ENCODE data around the gene RAET1E. TPM values are rescaled to one million over a fixed set of nuclear protein-coding genes. Genes with fewer than 3 reads are reported as not detected.
A peak's percentile ranks its signal among the peaks of the same experiment; 100 is the strongest.
"Not testable (repeated sequence)": the region's sequence is repeated elsewhere in the genome, so short reads cannot be mapped to it uniquely, and the experiment has no call there.

The RAET1E gene, protein sequence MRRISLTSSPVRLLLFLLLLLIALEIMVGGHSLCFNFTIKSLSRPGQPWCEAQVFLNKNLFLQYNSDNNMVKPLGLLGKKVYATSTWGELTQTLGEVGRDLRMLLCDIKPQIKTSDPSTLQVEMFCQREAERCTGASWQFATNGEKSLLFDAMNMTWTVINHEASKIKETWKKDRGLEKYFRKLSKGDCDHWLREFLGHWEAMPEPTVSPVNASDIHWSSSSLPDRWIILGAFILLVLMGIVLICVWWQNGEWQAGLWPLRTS
- total RNA-seq, result 1 to 10 TPM; 1.4 to 6.2 (median 3.9) TPM
- 10 to 100 TPM in 1 of 3 donors, under 1 TPM in 2; 0.04 to 17.2 (median 0.31) TPM for polyA plus RNA-seq
- long read RNA-seq, donor 1, result 0 reads
- long read RNA-seq, donor 2, partial matches to known transcripts, result 0 of 2 reads
- long read RNA-seq, donor 2, other reads (novel, unspliced or antisense), result 1 of 2 reads

DNA sequence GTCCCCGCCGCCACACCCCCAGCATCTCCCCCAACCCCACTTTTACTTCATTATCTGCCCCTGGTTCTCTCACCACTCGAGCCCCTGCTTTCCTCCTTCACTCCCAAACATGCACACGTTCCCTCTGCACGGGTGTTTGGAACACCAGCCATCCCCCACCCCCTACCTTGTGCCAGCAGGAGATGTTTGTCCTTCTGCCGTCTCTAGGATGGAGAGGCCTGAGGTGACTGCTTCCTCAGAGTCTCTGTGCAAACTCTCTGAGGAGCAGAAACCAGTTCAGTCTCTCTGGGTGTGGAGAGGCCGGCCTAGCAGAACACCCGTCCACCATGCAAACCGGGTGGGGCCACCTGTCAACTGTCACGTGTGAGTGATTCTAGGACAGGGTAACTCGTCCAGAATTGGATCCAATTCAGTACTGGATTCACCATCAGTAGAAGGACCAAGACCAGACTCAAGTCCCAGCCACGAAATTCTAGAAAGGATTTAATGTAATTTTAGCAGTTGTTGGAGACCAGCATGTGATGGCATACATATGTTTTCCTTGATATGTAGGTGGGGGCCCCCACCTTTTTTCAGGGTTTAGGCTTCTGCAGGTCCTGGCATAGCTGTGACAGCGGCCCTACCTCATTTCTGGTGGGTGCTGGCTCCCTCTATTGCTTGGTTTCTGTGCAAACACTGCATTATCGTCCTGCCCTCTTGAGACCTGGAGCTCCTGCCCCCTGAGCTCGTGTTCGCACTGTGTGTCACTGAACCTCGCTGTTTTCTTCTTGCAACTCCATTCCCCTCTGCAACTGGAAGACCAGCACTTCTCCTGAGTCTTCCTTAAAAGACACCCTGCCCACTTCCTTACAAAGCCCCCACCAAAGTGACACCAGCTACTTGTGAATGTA, at the start of gene RAET1E:
RAET1E (minus strand) TSS at position 259 of the 890 bp plus-strand sequence. CDS start 7,212 bp downstream, outside the sequence.
- Histone ChIP-seq H3K4me1 (peaks cover 36% of the 10 kb centered on the region), H3K27me3 (ENCODE audit: insufficient read depth in 3 of 3, low read length in 2 of 3) (no peaks in the 10 kb centered on the region), H3K36me3 (ENCODE audit: insufficient read depth in 1 of 2, low read depth in 1 of 2) (no peaks in the 10 kb centered on the region), H3K9me3 (no peaks in the 10 kb centered on the region), H3K27ac (peak within 1 kb of the TSS; percentile 88), H3K4me3 (peak within 1 kb of the TSS; percentile 44)
- 59 to 79% (median 70%) methylated on average over 17 of the region's 17 CpGs for WGBS, 3 donors
- no peak for ATAC-seq
- DNase-seq, result no peak
- intact Hi-C loops (cut with DNase I), result loop anchor here (2.0 to 10.0 kb wide), 3 partner anchors 33 to 53 kb away; partner anchors contain the start of gene LRP11 (in 1 of the 2)
- TF ChIP-seq, protein P1, sequence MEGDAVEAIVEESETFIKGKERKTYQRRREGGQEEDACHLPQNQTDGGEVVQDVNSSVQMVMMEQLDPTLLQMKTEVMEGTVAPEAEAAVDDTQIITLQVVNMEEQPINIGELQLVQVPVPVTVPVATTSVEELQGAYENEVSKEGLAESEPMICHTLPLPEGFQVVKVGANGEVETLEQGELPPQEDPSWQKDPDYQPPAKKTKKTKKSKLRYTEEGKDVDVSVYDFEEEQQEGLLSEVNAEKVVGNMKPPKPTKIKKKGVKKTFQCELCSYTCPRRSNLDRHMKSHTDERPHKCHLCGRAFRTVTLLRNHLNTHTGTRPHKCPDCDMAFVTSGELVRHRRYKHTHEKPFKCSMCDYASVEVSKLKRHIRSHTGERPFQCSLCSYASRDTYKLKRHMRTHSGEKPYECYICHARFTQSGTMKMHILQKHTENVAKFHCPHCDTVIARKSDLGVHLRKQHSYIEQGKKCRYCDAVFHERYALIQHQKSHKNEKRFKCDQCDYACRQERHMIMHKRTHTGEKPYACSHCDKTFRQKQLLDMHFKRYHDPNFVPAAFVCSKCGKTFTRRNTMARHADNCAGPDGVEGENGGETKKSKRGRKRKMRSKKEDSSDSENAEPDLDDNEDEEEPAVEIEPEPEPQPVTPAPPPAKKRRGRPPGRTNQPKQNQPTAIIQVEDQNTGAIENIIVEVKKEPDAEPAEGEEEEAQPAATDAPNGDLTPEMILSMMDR (IDR thresholded peaks at IDR 0.05), result no peak

DNA sequence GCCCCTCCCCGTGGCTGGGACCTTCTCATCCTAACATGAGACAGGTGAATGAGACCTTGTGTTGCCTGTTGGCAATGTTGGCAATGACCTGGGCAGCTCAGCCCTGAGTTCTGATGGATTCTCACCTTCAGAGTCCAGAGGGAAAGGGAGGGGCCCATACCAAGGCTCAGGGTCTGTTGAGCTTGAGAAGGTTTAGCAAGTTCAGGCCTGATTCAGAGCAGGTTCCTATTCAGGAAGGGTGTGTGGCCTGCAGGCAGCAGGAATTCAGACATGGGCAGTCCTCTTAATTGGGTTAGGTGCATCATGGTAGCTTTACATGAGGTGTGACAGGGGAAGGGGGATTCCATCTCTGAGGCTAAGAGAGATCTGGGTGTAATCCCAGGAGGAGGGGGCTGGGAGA, 49.6 kb upstream of the RAET1E start:
- H3K27ac ChIP-seq; intact Hi-C loops (cut with DNase I); ATAC-seq; H3K4me1 ChIP-seq; H3K36me3 ChIP-seq (ENCODE audit: insufficient read depth in 1 of 2, low read depth in 1 of 2); H3K9me3 ChIP-seq; DNase-seq; H3K4me3 ChIP-seq: not testable (repeated sequence)
- no CpG with 5 or more reads among the region's 1 CpG for WGBS, 3 donors
- peaks cover 0 to 26% (median 0%) of the 10 kb centered on the region in 3 donors for H3K27me3 ChIP-seq (ENCODE audit: insufficient read depth in 3 of 3, low read length in 2 of 3)

DNA sequence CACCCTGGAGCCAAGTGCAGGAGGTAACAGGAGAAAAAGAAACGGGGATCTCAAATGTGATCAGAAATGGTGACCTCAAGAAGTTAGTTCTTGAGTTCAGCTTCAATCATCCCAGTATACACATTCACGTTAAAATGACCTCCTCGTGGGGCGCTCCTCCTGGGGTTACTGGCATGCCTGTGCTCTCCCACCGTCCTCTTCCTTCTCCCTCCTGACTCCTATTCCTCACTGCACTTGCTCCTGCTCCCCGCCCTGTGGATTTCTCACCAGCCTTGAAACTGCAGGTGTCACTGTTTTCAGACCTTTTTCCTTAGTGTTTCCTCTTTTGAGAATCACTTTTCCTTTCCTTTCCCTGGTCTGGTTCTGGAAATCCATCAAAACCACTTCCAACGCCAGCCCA, 48.7 kb upstream of the RAET1E start:
- ATAC-seq; H3K4me3 ChIP-seq; H3K4me1 ChIP-seq; H3K9me3 ChIP-seq; H3K27ac ChIP-seq; H3K36me3 ChIP-seq (ENCODE audit: insufficient read depth in 1 of 2, low read depth in 1 of 2); intact Hi-C loops (cut with DNase I); DNase-seq: not testable (repeated sequence)
- peaks cover 0 to 18% (median 3%) of the 10 kb centered on the region in 3 donors for H3K27me3 ChIP-seq (ENCODE audit: insufficient read depth in 3 of 3, low read length in 2 of 3)
- WGBS, 3 donors, result 50 to 65% (median 57%) methylated on average over 7 of the region's 7 CpGs

DNA sequence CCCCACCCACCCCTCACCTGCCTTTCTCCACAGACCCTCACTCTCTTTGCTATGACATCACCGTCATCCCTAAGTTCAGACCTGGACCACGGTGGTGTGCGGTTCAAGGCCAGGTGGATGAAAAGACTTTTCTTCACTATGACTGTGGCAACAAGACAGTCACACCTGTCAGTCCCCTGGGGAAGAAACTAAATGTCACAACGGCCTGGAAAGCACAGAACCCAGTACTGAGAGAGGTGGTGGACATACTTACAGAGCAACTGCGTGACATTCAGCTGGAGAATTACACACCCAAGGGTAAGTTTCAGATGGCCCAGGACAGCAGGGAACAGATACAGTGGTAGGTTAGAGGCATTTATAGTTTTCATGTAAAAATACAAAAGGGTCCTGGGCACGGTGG, 47.4 kb upstream of the RAET1E start:
- H3K9me3 ChIP-seq; H3K4me1 ChIP-seq; H3K4me3 ChIP-seq; H3K36me3 ChIP-seq (ENCODE audit: insufficient read depth in 1 of 2, low read depth in 1 of 2); DNase-seq; ATAC-seq; intact Hi-C loops (cut with DNase I); H3K27ac ChIP-seq: not testable (repeated sequence)
- 65 to 76% (median 70%) methylated on average over 3 to 5 of the region's 6 CpGs for WGBS, 3 donors
- H3K27me3 ChIP-seq (ENCODE audit: insufficient read depth in 3 of 3, low read length in 2 of 3), result peaks cover 0 to 17% (median 8%) of the 10 kb centered on the region in 3 donors

DNA sequence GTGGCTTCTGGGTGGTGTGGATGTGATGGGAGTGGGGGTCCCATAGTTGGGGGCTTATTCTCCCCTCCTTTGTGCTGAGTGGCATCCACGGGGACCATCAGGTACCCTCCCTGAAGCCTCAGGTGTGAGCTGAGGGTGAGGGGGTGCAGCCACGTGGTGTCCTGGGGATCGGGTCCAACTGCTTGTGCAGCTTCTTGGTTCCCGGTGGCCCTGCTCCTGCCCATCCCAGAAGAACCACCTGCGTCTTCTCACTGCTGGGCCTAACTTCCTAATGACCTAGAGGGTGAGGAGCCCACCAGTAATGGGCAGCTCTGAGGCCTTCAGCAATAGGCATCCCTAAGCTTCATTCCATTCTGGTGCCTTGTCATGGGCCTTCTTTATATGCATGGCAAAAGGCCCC, 45.4 kb upstream of the RAET1E start:
- H3K4me3 ChIP-seq; H3K36me3 ChIP-seq (ENCODE audit: insufficient read depth in 1 of 2, low read depth in 1 of 2); H3K27ac ChIP-seq; H3K4me1 ChIP-seq; ATAC-seq; intact Hi-C loops (cut with DNase I); DNase-seq; H3K9me3 ChIP-seq: not testable (repeated sequence)
- peaks cover 0 to 29% (median 18%) of the 10 kb centered on the region in 3 donors for H3K27me3 ChIP-seq (ENCODE audit: insufficient read depth in 3 of 3, low read length in 2 of 3)
- WGBS, 3 donors, result 76 to 87% (median 79%) methylated on average over 5 of the region's 5 CpGs

DNA sequence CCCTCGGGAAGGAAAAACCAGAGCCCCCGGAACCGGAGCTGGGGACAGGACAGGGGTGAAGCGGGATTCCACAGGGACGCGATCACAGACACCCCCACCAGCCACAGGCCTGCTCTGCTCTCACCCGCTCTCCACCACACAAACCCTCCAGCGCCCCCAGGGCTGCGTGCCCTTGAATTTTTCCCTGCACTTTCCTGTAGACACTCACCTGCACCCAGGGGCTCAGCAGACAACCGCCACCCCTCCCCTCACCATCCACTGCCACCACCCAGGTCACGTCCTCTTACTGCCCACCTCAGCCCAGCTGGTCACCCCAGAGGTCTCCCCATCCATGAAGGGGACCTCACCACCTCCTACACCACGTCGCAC, 44.5 kb upstream of the RAET1E start:
- intact Hi-C loops (cut with DNase I), result no loop called here
- H3K9me3 ChIP-seq, result no peaks in the 10 kb centered on the region
- peaks cover 0 to 37% (median 23%) of the 10 kb centered on the region in 3 donors for H3K27me3 ChIP-seq (ENCODE audit: insufficient read depth in 3 of 3, low read length in 2 of 3)
- H3K4me1 ChIP-seq, result no peaks in the 10 kb centered on the region
- peak overlapping the region; percentile 70 for H3K4me3 ChIP-seq
- no peaks in the 10 kb centered on the region for H3K36me3 ChIP-seq (ENCODE audit: insufficient read depth in 1 of 2, low read depth in 1 of 2)
- WGBS, 3 donors, result 36 to 48% (median 39%) methylated on average over 9 to 13 of the region's 13 CpGs
- DNase-seq (no peak), ATAC-seq (peak in 2 of 4 donors; percentile 1 to 4)
- no peak overlapping the region for H3K27ac ChIP-seq
- TF ChIP-seq, protein P1 (IDR thresholded peaks at IDR 0.05), result no peak
